ENCODE results near the gene PAK1.

- TF ChIP-seq ELK1 (IDR thresholded peaks at IDR 0.05; ENCODE audit: borderline replicate concordance, low read depth, low read length) (no peak), POLR2A (IDR thresholded peaks at IDR 0.05; ENCODE audit: low read depth, low read length) (no peak), CTCF (conservative IDR thresholded peaks at IDR 0.05; ENCODE audit: low read depth, low read length) (no peak)
These were observed 48.3 kb upstream of the PAK1 start for GRCh38 chr11:77522215-77522614.

Measured in IMR-90 (cell line).